Stimulated activated CD4-positive, alpha-beta T cell treated with anti-CD3 and anti-CD28 coated beads, Interleukin-2, amount 100 ng/mL, for 48 hours (primary cell): ENCODE results near the gene DNAH14.

Source experiments
- DNase-seq, 2 donors: peaks; one replicate each; pipeline ENCODE4 v3.0.0-alpha.2; 2020

Gene DNAH14

DNA sequence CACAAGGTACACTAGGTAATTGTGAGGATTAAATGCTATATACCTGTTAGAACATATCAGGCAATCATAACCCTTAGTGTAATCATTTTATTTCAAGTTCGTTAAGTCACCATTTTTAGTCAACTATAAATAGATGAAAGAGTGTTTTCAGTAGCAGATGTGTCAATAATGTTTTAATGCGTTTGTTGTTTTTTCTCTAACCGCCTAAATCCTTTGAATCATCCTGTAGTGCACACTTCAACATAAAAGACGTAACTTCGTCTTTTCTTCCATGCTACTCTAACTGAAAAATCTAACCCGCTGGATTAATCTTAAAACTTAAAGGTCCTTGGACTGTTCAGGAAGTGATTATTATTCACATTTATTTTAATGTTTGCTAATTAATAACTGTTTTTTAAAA, 505.6 kb downstream of the DNAH14 start:
- no peak for DNase-seq

DNA sequence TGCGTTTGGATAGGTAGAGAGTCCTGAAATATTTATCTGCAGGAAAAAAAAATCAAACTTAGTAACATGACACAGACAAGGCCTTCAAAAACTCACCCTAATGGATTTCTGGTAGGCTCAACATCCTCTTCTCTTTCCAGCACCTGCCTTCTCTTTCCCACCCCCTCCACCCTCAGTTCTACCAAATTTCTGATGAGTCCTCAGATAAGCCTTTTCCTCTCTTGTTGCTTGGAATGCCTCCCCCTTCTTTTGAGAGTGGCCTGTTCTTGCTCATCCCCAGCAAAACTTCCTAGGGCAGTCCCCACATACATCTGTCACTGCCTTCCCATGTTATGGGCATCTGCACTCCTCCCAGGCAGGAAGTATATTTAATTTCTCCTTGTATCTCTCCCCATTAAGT, 506.0 kb downstream of the DNAH14 start:
- no peak for DNase-seq

DNA sequence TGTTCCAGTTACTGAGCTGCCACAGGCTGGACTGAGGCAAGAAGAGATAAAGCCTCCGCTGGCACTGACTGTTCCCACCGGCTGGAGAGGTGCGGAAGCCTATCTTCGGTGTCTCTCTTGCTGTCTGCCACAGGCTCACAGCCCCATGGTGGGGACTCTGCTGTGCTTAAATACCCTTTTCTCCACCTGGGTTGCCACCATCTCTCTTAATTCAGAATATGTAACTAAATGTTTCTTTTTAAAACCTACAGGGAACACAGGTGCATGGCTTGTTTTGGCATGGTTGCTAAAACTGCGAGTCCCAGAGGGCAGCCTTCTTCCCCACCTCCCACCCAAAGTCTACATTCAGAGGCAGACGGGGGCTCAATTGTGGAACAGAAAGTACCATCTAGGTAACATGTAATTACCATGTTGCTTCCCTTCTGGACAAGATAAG, 506.5 kb downstream of the DNAH14 start:
- no peak for DNase-seq

DNA sequence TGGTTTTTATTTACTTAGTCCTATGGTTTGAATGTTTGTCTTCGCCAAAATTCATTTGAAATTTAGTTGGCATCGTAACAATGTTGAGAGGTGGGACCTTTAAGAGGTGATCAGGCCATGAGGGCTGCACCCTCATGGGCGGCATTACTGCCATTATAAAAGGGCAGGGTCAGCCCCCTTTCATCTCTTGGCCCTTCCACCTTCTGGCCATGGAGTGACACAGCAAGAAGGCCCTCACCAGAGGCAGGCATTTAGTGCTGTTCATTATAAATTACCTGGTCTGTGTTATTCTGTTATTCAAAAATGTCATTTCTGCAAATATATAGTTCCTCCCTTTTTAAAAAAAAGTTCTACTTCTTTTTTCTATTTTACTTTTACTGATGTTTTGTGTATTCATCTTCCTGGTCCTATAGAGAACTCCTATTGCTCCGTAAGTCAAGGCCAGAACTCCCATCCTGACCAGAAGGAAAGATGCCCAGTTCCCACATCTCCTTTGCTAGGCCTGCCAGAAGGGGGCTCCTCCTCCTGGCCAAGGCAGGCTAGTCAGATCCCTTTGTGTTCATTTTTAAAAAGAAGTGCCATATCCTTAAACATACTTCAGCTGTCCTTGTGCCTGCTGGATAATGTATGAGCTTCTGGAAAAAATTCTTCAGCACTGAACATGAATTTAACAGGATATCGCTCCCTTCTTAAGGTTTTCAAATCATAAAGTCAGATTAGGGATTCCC, 508.4 kb downstream of the DNAH14 start:
- DNase-seq = no peak

DNA sequence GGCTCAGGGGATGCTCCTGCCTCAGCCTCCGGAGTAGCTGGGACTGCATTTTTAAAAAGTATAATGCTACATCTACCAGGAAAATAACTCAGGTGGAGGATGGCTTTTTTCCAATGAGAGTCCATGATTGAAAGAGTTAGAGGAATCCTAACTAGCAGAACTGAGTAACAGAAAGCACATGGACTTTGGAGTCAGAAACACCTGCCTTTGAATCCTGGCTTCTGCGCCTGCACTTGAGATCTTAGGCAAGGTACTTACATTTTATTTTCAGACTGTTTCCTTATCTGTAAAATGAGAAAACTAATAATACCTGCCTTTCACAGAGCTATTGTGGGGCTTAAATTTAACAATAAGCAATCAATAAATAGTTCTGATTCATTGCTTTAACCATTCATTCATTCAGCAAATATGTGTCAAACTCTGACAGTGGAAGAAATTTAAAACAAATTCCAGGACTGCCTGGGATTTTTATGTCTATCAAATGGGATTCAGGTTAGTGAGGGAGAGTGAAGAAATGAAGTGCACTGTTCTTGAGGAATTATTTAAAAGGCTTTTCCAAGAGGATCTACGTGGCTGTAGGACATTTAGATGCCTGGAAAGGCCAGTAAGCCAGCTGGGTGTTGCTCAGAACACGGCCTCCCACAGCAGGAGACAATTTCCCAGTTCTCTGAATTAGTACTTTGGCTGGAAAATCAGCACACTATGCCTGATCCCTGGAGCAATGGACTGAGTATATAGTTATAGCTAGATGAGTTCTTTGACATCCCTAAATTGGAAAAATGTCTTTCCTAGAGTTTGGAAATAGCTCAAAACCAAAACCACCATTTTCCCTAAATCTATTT, 511.1 kb downstream of the DNAH14 start:
- no peak for DNase-seq

DNA sequence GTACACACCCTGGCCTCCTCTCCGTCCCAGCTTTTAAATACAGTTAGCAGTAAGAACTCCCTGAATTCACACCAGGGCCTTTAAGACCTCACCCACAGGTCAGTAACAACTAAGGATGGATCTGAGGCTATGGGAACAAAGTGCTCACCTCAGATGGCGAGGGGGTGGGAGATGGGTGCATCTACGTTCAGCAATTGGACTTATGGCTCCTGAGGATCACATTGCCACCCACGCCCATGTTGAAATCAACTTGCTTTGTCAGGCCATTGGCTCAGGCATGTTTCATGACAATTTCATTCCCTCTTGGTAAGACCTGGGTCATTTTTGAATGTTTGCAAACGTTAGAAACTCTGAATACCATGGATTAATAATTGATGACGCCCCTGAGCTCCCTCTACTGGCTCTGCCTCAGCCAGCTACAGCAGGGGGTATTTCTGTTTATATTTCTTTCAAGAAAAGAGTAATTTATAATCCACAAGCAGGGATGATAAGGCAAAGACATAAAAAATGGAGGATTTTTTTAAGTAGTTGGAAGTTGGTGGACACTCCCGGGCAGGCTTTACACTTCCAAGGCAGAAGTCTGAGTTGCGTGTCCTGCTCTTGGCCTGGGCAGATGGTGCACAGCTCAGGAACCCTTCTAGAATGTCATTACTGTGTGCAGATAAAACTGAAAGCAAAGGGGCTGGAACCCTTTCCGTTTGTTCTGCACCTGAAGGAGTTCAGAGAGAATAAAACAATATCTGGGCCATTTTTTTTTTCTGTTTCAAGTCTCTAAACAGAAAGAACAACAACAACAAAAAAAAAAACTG, 512.0 kb downstream of the DNAH14 start:
- no peak for DNase-seq

DNA sequence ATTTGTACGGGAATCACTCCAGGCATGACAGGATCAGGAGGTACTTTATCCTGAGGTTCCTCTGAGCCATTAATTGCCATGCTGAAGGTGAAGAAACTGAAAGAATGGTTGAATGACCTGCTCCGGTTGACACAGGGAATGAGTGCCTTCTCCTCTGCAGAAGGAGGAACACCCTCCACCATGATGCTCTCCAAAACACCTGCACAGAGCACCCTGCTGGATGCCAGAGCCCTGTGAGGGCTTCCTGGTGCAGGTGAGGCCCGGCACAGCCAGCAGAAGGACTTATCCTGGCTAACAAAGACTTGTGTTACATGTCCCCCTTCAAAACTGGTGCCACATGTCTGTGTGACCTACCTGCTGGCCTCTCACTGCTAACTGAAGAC, 512.6 kb downstream of the DNAH14 start:
- DNase-seq = no peak

DNA sequence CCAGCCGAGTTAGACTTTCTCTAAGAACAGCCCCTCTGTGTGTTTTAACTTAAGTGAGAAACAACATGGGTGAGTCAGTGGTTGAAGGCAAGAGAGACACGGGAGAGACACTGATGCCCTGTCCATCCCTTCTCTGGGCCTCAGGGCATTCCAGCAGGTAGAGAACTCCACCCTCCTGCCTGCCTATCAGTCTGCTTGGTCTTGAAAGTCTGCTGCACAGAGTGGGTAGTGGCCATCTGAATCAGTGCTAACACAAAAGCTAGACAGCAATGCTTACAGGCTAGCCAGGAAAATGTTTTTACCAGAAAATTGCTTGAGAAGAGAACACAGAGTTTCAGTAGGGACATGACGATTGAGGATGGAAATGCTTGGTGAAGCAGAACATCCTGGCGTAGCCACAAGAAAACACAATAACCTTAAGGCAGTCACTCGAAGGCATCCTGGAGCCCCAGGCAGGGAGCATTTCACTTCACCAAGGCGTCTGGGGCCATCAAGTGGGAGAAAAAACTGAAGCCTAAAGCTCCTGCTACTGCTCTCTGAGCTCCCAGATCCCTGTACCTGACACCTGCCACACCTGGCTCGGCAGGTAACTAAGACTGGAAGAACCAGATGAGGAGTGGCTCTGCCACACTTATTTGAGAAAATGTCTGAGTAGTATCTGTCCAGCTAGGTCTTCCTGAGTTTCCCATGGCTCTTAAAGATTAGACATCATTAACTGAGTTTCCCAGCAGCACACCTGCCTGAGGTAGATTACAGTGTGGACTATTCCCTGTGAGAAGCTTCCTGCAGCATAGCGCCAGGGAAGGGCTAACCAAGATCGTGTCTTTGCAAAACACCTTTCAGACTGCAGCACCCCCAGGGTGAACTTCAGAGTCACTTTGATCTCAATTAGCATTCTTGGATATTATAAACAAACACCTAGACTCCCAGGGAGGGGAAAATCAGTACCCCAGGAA, 516.4 kb downstream of the DNAH14 start:
- no peak for DNase-seq

DNA sequence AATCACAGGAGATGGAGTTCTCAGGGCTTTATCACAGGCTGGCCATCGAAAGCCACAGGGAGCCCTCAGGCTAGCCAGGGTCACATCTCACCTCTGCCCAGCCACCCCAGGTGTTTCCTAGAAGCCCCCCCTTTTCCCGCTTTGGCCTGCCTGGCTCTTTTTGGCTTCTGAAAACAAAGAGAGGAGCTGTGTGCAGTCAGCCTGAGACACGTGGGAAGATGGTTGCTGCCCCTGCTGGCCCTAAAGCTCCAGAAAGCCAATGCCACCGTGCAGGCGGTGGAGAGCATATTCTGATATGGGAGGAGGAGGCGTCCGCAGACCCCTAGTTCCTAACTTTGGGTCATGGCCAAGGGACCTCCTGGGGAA, 517.1 kb downstream of the DNAH14 start:
- no peak for DNase-seq

DNA sequence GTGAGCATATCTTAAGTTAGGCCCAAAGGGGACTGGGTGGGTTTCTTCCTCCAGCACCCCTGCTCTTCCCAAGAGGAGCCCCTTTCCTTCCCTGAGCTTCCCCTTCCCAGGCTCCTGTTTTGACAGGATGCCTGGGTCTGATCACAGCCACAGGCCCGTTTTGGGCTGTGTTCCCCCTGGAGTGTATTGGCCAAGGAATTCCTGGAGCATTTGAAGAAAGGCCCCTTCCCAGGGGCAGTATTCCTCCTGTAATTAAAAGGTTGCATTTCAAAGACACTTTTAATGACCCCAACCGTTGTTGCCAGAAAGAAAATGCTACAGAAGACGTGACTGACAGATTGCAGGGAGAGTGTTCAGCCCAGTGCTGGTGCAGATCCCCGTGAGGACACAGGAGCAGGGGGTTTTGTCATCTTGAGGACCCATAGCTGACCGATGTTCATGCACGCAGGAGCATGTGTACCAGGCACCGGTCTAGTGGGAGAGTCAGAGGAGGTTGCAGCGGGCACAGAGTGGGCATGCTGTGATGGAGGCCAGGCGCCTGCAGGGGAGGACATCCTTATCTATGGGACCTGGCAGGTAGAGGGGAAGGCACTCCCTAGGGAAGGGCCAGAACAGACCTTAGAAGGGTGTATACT, 517.6 kb downstream of the DNAH14 start:
- no peak for DNase-seq

DNA sequence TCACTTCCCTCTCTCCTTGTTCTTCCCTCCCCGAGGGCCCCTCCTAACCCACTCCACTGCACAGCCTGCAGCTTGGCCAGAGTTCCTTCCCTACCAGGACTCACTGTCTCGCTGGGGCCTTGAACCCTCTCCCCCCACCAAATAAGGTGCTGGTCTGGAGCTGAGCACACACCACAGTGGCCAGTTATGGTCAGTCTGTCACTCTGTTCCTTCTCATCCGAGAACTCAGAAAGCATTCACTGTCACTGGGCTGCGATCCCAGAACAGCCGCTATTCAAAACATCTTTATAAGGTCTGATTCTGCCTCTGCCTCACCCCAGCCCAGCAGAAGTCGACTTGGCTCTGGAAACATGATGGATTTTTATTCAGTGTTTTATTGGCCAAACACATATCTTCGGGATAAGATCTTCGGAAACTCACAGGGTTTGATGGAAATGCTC, 518.2 kb downstream of the DNAH14 start:
- DNase-seq = no peak

DNA sequence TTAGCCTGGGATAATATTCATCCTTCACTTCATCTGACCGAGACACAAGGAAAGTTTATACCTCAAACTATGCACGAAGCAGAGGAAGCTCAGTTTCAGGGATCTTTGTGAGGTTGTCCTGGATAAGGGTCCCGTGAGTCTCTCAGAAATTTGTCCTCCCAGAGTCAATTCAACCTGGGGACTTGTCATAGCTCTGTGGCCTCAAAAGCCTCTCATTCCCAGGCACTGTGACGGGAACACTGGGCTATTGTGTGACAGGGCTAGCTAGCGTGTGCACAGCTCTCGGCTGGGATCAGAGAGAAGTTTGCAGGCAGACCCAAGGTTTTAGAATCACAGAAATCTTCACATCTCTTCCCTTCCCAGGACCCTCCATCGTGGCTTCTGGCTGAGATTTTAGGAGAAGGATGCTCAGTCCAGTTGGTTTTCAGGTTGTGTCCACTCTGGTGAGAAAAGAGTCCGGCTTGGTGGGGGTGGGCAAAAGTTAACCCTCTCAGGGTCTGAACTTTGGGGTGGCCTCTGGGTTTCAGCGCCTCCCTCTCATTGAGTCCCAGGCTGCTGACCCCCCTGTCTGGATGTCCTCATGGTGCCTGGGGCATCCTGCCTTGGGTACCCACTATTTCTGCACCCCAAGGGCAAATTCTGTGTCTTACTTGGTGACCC, 518.8 kb downstream of the DNAH14 start:
- no peak for DNase-seq
